Measurements from ENCODE around the gene ITGA2.

ITGA2 gene

GRCh38 chr5:52948418-52949076, 40.6 kb upstream of the ITGA2 start:
- peak; percentile 64 for TF ChIP-seq CTCF (IDR thresholded peaks at IDR 0.05; ENCODE audit: insufficient read depth, low read length, missing control alignments)
- ChIA-PET POLR2A (interaction anchor here (0.6 to 1.1 kb wide), 2 partner anchors 39 to 139 kb away, joined by 3 to 4 read pairs; no protein-coding TSS in a partner anchor), CTCF (interaction anchor here (0.6 to 8.3 kb wide), 40 partner anchors 10 to 1310 kb away, joined by 3 to 209 read pairs (median 6); partner anchors contain the start of genes ITGA2 and MOCS2)
- DNase-seq (ENCODE audit: low read depth, low spot score): no peak
- no peak overlapping the region for H3K4me3 ChIP-seq (ENCODE audit: low read depth, low read length)

DNA sequence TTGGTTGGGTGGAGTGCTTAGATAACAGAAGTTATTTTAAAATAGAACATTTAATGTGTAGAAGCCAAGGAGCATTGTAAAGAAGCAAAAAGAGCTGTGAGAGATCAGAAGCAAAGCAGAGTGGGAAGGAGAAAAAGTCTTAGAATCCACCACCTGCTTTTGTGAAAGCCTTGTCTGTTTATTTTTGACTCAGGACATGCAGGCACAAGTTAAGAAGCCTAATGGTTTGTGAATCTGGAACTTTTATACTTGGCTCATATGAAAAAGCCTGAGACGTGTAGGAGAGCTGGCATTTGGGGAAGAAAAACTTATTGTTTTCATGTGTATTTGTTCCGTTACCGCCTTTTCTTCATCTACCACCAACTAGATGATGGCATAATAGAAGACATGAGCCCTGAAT, 38.5 kb upstream of the ITGA2 start:
- TF ChIP-seq CTCF (IDR thresholded peaks at IDR 0.05; ENCODE audit: insufficient read depth, low read length, missing control alignments): no peak
- no peak for DNase-seq (ENCODE audit: low read depth, low spot score)
- no peak overlapping the region for H3K4me3 ChIP-seq (ENCODE audit: low read depth, low read length)
- POLR2A ChIA-PET: no interaction called here
- CTCF ChIA-PET: interaction anchor here (0.6 to 8.3 kb wide), 11 partner anchors 13 to 1284 kb away, joined by 3 to 209 read pairs (median 19); partner anchors contain the start of gene ITGA2

- no peak for TF ChIP-seq CTCF (IDR thresholded peaks at IDR 0.05; ENCODE audit: insufficient read depth, low read length, missing control alignments)
- POLR2A ChIA-PET: no interaction called here
- DNase-seq (ENCODE audit: low read depth, low spot score): no peak
- no peak overlapping the region for H3K4me3 ChIP-seq (ENCODE audit: low read depth, low read length)
- CTCF ChIA-PET: interaction anchor here (1.2 to 4.1 kb wide), 3 partner anchors 12 to 143 kb away, joined by 7 to 22 read pairs (median 8); no protein-coding TSS in a partner anchor
Observed at GRCh38 chr5:52952483-52952882, 36.7 kb upstream of the ITGA2 start.

- H3K4me3 ChIP-seq (ENCODE audit: low read depth, low read length): no peak overlapping the region
- no peak for DNase-seq (ENCODE audit: low read depth, low spot score)
- POLR2A ChIA-PET: interaction anchor here (0.6 kb wide), 1 partner anchor 200 kb away, joined by 5 read pairs; no protein-coding TSS in a partner anchor
- TF ChIP-seq CTCF (IDR thresholded peaks at IDR 0.05; ENCODE audit: insufficient read depth, low read length, missing control alignments): no peak
- CTCF ChIA-PET: no interaction called here
Observed at GRCh38 chr5:52956014-52956413, 33.1 kb upstream of the ITGA2 start.

DNA sequence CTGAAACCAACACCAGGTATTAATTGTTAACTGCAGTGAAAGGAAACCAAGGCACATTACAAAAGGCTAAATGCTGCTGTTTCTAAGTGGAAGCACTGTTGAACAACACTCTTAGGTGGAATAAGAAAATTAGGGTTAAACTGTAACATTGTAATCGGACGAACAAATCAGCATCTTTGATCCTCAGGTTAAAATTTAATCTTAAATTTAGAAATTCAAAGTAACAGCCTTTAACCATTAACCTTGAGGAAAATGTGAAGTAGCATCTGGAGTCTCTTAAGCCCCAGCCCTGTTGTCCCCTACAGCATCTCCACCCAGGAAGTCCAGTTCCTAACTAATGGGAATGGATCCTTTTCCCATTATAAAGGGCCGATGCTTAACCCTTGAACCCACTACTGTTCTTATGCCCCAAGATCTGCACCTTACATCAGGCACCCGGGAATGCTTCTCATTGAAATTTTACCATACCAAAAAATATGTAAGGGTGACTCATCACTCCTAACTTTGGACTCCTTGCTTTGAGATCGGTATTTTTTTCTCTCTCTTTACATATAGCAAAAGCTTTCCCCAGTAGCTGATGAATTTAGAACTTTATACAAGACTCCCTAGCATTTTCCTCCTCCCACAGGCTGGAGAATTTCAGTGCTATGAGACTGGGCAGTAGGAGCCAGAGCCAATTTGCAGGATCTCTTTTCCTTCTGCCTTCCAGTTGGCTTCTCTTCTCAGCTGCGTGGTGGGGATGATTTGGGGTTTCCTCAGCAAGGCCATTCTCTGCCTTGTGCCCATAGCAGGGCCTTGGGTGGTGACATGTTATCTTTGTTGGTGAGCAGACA, 32.0 kb upstream of the ITGA2 start:
- no peak for DNase-seq (ENCODE audit: low read depth, low spot score)
- no peak for TF ChIP-seq CTCF (IDR thresholded peaks at IDR 0.05; ENCODE audit: insufficient read depth, low read length, missing control alignments)
- ChIA-PET POLR2A (no interaction called here), CTCF (interaction anchor here (3.2 kb wide), 1 partner anchor 8 kb away, joined by 24 read pairs; no protein-coding TSS in a partner anchor)
- H3K4me3 ChIP-seq (ENCODE audit: low read depth, low read length): no peak overlapping the region

- DNase-seq (ENCODE audit: low read depth, low spot score): no peak
- no peak for TF ChIP-seq CTCF (IDR thresholded peaks at IDR 0.05; ENCODE audit: insufficient read depth, low read length, missing control alignments)
- CTCF ChIA-PET: no interaction called here
- POLR2A ChIA-PET: no interaction called here
- no peak overlapping the region for H3K4me3 ChIP-seq (ENCODE audit: low read depth, low read length)
Observed at GRCh38 chr5:52961274-52961681, 27.9 kb upstream of the ITGA2 start.

Measured in AG04449 (cell line).